GM21619 (cell line): ENCODE results near the gene SLC36A1.
"Not testable (repeated sequence)": the region's sequence is repeated elsewhere in the genome, so short reads cannot be mapped to it uniquely, and the experiment has no call there.

Experiments used
- ATAC-seq: cut with Tn5 transposase; IDR thresholded peaks from one replicate; pipeline ENCODE4 v1.9.1; 2021; ENCODE audit not compliant: unreplicated experiment

Gene SLC36A1

DNA sequence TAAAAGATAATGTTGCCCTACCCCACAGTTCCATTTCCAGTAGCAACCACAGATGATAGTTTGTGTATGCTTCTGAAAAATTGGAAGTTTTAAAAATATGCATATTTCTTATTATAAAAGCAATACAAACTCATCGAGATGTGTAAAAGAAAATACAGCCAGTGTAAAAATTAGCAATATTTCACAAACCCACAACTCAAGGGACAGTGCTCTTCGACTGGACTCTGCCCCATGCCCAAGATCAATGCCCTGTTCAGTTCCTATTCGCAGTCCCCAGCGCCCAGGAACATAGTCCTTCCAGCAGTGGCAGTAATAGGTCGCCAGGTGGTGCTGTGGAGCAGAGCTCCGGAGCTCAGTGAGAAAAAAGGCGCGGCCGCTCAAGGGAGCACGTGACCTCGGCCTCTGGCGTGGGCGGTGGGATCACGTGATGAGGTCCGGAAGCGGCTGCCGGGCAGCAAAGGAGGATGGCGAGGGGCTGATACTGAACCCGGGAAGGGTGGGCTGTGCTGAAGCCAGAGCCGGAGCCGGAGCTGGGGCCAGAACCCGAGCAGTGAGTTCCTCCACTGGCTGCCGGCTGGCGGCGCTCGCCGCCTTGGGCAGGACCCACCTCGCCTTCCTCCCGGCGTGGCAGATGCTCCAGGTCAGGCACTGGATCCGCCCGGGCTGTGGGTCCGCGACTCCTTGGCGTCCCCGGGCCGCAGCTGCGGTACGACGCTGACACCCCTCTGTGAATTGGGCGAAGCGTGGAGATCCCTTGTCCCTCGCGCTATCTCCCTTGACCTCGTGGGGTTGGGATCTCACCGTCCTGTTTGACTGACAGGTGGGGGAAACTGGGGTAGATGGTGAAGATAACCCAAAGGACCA, at the start of gene SLC36A1:
SLC36A1 (plus strand) TSS at position 430 of the 864 bp plus-strand sequence. CDS start 11,190 bp downstream, outside the sequence.
- peak; percentile 85 for ATAC-seq

DNA sequence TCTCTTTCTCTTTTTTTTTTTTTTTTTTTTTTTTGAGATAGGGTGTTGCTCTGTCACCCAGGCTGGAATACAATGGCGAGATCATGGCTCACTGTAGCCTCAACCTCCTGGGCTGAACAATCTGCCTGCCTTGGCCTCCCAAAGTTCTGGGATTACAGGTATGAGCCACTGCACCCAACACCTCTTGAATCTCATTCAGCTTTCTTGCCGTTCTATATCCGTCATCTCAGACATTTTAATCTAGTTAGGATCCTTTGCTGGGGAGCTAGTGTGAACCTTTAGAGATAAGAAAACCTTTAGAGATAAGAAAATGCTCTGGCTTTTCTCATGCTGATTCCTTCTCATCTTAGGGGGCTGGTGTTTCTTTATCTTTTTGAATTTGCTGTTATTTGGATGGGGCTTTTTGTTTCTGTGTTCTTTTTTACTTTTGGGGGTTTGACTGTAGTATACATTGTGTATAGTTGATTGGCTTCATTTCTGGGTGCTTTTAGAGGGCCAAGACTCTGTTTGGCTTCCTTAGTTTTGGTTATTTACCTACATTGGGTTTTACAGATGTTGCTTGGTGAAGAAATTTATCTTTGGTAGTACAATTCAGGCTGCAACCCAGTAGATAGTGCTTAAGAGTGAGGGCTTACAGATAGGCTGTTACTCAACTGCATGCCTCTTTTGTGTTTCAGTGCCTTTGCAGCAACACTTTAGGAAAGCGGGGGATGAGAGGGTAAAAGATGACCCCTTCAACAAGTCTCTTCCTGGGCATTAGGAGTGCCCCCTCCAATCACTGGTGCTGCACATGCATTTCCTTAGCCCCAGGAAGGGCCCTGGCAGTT, 41.9 kb upstream of the SLC36A1 start:
- ATAC-seq = no peak

DNA sequence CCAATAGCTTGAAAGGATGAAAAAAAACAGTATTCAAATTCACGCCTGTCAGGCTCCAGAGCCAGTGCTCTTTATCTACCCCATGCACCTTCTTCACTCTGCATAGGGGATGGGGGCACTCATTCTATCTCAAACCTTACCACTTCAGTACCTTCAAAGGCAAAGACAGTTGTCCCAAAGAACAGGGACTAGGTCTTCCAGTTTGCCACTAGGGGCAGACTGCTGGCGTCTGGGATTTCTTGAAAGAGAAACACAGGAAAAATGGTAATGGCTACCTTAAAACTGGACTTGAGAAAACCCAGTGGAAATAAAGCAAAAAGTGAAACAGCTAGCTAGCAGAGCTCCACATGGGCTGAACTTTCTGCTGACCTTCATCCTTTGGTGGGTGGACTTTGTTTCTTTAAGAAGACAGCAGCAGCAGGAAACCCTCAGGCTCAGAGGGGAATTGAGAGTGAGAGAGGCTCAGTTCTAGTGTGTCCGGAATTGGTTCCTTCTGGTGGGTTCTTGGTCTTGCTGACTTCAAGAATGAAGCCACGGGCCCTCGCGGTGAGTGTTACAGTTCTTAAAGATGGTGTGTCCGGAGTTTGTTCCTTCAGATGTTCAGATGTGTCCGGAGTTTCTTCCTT, 41.0 kb upstream of the SLC36A1 start:
- no peak for ATAC-seq

DNA sequence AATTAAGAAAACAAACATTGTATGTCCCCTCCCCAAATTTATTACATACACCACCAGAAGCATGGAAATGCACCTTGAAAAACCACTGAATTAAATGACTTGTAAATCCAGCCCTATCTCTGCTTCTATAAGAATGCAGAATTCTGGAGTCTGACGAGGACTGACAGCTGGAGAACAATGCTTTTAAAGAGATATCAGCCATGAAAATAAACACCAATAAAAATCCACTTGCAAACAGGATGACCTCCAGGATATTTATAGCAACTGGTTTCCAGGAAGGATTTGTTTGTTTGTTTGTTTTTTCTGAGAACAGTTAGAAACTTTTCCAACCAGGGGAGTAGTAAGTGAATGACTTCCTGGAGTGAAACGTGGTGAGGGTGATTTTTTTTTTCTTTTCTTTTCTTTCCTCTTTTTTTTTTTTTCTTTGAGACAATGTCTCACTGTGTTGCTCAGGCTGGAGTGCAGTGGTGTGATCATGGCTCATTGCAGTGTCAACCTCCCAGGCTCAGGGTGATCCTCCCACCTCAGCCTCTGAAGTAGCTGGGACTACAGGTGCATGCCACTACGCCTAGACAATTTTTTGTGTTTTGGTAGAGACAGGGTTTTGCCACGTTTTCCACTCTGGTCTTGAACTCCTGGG, 38.7 kb upstream of the SLC36A1 start:
- ATAC-seq = no peak

DNA sequence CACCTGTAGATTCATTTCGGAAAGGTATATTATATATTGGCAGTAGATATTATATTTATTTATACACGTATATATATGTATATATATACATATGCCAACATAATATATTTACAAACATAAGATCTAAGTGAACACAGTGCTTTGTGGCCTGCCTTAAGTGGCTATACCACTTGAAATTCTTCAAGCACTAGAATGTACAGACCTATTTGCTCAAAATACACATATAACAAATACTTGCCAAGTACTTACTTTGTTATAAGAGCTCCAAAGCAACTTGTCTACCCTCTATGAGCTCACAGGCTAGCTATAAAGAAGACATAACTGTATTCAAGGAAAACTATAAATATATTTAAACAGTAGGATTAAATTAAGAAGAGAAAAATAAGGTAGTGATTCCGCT, 33.6 kb upstream of the SLC36A1 start:
- ATAC-seq = no peak

DNA sequence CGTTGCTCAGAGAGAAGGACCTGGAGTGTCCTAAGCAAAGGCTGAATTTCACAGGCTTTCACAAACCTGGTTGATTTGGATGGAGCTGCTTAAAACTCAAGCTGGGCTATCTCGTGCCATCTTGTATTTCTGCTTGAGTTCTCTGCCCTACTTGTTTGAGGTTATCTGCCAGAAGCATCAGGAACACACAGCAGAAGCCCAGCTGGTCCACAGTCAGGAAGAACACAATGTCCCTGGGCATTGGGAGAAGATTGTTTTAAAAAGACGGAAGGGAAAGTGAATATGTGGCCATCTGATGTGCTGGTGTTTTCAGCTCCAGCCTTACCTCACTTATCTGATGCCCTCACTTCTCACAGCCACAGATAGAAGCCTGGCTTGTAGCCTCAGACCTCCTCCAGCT, 32.9 kb upstream of the SLC36A1 start:
- no peak for ATAC-seq

DNA sequence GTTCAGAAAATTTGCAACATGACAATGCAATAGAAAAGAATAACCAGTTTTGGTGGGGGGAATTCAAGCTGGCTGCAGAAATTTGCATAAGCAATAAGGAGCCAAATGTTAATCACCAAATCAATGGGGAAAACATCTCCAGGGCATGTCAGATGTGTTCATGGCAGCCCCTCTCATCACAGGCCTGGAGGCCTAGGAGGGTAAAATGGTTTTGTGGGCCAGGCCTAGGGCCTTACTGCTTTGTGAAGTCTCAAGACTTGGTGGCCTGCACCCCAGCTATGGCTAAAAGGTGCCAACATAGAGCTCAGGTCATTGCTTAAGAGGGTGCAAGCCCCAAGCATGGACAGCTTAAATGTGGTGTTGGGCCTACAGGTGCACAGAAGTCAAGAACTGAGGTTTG, 29.7 kb upstream of the SLC36A1 start:
- no peak for ATAC-seq

DNA sequence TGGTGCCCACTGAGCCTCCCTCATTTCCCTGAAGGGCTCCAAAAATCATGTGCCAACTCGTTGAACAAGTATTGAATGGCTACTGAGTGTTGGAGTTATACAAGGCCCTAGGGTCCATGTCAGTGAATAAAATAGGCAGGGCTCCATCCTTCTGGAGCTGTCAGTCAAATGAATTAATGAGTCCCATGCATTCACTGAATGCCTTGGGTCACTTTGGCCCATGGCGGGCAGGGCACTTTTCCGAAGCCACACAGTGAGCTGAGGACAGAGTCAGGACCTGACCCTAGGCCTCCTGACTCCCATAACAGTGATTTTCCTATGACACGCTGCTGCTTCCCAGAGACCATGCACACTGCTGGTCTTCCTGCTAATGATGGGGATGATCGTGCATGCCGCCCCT, 27.3 kb upstream of the SLC36A1 start:
- ATAC-seq = no peak

DNA sequence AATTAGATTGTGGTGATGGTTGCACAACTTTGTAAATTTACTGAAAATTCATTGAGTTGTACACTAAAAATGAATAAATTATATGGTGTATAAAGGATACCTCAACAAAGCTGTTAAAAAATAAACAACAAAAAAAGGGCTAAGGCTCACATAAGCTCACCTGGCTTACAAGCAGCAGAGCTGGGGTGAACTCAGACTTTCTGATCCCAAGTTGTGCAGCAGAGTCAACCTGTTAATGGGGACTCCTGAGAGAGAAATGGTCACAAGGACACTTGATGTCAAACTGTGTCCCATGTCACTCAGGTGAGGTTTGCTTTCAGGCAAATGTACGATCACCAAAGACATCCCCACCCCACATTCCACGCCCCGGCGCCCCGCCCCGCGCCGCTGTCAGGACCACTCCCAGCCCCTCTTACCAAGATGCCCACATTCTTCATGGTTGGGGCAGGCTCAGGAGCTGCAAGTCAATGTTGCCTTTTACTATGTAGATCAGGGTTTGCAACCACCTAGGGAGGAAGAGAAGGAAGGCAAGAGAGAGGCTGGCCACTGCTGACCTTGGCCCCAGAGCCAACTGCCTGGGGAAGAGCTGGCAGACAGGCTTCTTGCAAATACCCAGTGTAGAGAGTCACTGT, 22.4 kb upstream of the SLC36A1 start:
- no peak for ATAC-seq

DNA sequence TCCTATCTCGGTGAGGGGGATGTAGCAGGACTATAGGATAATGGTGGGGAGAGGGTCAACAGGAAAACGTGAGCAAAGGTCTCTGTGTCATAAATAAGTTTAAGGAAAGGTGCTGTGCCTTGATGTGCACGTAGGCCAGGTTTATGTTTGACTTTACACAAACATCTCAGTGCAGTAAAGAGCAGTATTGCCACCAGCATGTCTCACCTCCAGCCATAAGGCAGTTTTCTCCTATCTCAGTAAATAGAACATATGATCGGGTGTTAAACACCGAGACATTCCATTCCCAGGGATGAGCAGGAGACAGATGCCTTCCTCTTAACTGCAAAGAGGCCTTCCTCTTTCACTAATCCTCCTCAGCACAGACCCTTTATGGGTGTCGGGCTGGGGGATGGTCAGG, 21.1 kb upstream of the SLC36A1 start:
- not testable (repeated sequence) for ATAC-seq

DNA sequence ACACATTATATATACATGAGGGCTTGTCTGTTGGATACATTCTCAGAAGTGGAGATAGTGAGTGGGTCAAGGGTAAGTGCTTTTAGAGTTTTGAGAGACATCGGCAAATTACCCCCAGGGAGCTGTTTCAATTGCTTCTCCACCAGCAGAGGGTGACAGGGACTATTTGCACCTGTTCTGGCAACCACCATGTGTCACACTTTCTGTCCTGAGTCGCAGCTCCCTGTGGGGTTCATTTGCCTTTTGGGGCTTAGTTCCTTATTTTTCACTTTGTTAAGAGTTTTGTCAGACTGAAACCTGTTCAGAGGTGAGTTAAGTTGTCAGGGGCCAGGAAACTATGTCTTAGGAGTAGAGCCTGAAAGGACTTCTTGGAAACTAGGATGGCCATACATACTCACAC, 20.1 kb upstream of the SLC36A1 start:
- peak; percentile 98 for ATAC-seq

DNA sequence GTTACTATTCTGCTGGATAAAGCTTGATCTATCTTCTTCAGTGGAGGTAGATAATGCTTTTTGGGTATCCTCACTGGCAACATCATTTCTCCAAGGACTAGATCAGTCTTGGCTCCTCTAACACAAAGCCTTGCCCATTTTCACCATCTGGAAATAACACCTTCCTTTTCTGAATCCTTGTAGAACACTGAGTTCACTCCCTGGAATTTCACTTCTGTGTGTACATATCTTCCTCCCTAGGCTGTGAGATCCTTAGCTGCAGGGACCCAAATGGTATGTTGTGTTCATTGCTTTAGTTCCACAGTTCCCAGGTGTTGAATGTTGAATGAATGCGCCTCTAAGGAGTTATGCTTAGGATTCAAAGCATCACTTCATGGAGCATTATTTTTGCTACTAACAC, 16.7 kb upstream of the SLC36A1 start:
- ATAC-seq = no peak

DNA sequence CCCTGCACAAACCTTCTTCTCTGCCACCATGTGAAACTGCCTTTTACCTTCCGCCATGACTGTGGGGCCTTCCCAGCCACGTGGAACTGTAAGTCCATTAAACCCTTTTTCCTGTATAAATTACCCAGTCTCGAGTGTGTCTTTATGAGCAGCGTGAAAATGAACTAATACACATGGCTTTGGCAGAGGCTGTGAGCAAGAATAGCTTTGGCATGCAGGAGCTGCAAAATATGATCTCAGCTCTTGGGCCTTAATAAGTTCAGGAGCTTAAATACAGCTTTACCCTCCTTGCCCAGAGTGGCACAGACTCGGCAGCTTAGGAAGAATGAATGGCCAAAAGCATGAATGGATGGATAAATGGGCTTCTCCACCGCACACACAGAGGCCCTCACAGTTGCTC, 15.7 kb upstream of the SLC36A1 start:
- ATAC-seq = no peak

DNA sequence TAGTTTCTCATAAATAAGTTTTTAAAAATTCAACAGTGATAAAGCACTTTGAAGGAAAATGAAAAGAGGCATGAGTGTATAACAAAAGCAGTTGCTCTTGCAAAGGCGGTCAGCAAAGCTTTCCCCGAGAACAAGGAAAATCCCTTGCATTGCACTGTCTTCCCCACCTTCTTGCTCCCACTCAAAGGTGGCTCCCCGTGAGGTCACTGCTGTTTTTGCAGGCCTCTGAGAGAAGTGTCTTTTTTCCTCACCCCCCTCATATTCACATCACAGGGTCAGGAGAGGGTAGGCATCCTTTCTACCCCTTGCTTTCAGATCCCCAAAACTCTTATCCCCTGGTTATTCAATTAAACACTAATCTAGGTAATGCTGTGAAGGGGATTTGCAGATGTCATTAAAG, 15.2 kb upstream of the SLC36A1 start:
- no peak for ATAC-seq

DNA sequence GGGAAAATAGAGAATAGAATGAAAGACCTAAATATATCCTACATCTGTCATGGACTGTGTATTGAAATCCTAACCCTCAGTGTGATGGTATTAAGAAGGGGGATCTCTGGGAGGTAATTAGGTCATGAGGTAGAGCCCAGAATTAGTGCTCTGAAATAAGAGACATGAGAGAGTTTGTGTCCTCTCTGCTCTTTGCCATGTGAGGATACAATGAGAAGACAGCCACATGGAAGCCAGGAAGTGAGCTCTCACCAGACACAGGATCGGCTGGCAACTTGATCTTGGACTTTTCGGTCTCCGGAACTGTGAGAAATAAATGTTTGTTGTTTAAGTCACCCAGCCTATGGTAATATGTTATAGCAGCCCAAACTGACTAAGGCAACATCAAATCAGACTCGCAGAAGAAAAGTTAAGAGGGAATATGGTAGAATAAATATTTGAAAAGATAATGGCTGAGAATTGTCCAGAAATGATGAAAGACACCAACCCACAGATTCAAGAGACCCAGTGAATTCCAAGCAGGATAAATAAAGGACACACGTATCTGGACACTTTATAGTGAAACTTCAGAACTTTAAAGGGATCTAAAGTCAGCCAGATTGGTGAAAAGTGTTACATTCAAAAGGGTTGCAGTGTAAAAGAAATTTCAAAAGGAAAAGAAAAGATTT, 12.7 kb upstream of the SLC36A1 start:
- no peak for ATAC-seq

DNA sequence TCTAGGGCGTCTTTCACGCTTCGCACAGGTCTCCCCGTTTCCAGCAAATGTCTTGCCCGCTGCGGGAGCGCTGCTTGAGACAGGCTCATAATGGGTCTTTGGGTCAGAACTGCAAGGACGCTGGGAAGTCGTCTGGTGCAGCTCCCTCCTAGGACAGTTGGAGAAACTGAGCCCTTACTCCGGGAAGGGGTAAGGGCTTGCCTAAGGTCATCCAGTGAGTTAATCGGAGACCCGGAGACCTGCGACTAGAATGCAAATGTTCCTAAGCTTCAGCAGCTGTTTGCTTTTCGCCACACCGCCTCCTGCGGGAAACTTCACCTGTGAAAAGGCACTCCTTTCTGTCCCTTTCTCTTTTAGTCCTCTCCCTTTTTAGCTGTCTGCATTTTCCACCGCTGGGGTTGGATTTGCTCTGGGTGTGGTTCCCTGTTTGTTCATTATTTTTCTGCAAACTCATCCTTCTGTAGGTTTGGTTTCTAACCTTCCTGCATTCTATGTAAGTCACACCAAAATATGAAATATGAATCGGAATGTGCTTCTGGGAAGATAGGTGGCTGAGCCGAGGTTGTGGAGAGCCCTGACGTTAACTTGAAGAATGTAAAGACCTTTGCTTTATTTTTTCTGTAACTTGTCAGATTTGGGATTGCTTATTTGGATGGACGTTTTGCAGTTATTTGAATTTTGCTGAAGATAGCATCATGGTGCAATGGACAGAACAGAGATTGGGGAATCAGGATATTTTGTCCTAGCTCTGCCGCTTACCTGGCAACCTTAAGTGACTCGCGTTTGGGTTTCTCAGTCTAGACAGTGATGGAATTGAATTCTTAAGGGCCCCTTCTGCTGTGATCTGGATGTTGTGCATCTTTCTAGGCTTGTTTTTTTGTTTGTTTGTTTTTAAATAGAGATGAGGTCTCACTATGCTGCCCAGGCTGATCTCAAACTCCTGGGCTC, 909 bp downstream of the SLC36A1 start:
- ATAC-seq = peak; percentile 7

DNA sequence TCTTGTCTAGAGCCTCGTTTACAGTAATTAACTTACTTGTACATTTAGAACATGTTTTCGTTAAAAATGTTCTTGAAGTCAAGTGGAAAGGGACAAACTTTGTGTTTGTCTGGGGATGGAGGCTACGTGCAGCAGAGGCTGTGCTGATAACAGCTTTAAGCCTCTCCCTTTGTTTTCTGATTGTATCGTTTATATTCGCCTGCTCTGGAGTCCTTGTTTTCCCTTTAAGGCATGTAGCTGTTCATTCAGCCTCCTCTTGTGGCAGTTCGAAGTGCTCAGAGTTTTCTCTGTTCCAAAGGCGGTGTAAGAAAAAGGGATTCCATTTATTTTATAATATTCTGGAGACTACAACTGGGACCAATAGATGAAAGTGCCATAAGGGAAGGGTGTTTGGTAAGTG, 1.9 kb downstream of the SLC36A1 start:
- no peak for ATAC-seq

DNA sequence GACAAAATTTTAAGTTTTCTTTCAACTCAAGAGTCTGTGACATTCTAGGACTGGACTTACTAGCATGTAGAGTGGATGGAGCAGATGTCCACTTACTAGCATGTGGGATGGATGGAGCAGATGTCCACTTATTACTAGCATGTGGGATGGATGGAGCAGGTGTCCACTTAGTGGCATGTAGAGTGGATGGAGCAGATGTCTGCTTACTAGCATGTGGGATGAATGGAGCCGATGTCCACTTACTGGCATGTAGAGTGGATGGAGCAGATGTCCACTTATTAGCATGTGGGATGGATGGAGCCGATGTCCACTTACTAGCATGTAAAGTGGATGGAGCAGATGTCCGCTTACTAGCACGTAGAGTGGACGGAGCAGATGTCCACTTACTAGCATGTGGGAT, 2.4 kb downstream of the SLC36A1 start:
- ATAC-seq = no peak

DNA sequence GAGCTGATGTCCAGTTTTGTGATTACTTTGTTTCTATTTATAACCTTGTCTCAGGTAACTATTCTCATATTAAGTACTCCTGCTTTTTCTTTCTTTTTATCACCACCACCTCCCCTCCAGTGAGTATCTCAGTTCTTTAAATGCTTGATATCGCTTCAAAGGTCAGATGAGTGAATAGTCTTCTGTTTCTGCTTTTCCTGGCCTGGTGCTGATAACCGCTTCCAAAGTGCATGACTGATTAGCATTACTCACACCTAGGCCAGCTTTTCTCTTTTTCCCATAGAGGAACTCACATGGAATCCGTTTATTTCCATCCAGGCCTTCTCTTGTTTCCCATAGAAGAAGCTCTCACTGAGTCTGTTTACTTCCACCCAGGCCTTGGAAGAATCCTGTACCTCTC, 3.2 kb downstream of the SLC36A1 start:
- no peak for ATAC-seq
